GM13976 (cell line): Measurements from ENCODE around the gene FIG4.
"Not testable (repeated sequence)": the region's sequence is repeated elsewhere in the genome, so short reads cannot be mapped to it uniquely, and the experiment has no call there.

Experiments
- DNase-seq: peaks from one replicate; pipeline ENCODE4 v3.0.0; 2012; ENCODE audit warnings: low spot score
- in situ Hi-C: fragments of 300-500 bp; cut with MboI; formaldehyde crosslinking; loops from one replicate; pipeline ENCODE4 v1.12.0; 2022; ENCODE audit warnings: low sequenced_read_pairs, mixed read lengths, inconsistent platforms; ENCODE audit not compliant: unreplicated experiment
- TF ChIP-seq, protein P1 (sequence below): IDR thresholded peaks from 2 replicates; pipeline ENCODE4 v1.5.1; 2012; ENCODE audit warnings: borderline replicate concordance, mild to moderate bottlenecking; ENCODE audit not compliant: insufficient read depth; ENCODE audit errors: extremely low read depth, missing control alignments, control extremely low read depth

Gene FIG4

GRCh38 chr6:109669811-109670210 is 21.3 kb upstream of the FIG4 start:
- TF ChIP-seq, protein P1, sequence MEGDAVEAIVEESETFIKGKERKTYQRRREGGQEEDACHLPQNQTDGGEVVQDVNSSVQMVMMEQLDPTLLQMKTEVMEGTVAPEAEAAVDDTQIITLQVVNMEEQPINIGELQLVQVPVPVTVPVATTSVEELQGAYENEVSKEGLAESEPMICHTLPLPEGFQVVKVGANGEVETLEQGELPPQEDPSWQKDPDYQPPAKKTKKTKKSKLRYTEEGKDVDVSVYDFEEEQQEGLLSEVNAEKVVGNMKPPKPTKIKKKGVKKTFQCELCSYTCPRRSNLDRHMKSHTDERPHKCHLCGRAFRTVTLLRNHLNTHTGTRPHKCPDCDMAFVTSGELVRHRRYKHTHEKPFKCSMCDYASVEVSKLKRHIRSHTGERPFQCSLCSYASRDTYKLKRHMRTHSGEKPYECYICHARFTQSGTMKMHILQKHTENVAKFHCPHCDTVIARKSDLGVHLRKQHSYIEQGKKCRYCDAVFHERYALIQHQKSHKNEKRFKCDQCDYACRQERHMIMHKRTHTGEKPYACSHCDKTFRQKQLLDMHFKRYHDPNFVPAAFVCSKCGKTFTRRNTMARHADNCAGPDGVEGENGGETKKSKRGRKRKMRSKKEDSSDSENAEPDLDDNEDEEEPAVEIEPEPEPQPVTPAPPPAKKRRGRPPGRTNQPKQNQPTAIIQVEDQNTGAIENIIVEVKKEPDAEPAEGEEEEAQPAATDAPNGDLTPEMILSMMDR = no peak
- no peak for DNase-seq
- in situ Hi-C loops = no loop called here

DNA sequence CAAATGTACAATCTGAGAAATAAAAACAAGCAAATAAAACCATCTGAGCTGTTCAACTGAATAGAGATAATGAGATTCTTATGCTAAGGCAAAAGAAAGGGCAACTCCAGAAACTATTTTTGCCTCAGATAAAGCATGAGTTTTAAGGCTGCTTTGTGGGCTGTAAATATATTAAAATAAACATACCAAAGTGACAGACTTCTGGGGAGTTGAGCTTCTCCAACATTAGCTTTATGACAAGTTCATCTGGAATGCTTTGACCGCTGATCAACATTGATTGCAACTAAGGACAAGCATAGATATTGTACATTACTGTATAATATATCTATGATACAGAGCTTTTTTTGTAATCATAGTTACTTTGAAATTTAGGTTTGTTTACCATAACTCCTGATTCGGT is 19.4 kb upstream of the FIG4 start:
- no peak for DNase-seq
- TF ChIP-seq, protein P1 = no peak
- in situ Hi-C loops = no loop called here

DNA sequence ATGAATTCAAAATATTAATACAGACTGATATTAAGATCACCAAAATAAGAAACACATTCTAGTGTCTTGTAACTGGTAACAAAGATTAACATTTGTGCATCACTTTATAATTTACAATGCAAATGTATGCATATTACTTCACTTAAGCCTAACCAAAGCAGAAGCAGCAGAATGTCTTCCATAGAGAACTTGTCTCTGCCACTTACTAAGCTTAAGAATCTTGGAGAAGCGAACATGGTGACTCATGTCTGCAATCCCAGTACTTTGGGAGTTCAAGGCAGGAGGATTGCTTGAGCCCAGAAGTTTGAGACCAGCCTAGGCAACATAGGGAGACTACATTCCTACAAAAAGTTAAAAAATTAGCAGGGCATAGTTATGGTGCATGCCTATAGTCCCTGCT is 18.9 kb upstream of the FIG4 start:
- DNase-seq = no peak
- TF ChIP-seq, protein P1 = no peak
- in situ Hi-C loops = no loop called here

- in situ Hi-C loops = no loop called here
- DNase-seq = no peak
- TF ChIP-seq, protein P1 = no peak
These were observed 18.3 kb upstream of the FIG4 start for GRCh38 chr6:109672839-109673238.

DNA sequence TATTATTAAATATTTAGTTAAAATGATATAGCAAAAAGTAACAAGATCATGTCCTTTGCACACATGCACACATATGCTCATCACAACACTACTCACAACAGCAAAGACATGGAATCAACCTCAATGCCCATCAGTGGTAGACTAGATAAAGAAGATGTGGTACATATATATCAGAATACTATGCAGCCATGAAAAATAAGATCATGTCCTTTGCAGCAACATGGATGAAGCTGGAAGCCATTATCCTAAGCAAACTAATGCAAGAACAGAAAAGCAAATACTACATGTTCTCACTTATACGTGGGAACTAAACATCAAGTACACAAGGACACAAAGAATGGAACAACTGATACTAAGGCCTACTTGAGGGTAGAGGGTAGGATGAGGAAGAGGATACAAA is 14.4 kb upstream of the FIG4 start:
- TF ChIP-seq, protein P1 = no peak
- in situ Hi-C loops = no loop called here
- DNase-seq = no peak

DNA sequence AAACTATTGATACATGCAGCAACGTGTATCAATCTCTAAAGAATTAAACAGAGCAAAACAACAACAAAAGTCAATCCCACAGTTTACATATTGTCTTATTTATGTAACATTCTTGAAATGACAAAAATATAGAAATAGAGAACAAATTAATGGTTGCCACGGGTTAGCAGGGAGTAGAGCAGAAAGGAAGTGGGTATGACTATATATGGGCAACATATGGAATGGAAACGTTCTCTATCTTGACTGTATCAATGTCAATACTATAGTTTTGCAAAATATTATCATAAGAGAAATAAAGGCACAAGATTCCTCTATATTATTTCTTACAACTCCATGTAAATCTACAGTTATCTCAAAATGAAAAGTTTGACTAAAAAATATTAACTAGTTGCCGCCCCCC is 12.9 kb upstream of the FIG4 start:
- in situ Hi-C loops = no loop called here
- DNase-seq = no peak
- TF ChIP-seq, protein P1 = no peak

GRCh38 chr6:109678661-109679505 is 12.2 kb upstream of the FIG4 start:
- DNase-seq, in situ Hi-C loops: not testable (repeated sequence)
